Ascending aorta (tissue), 2 donors: ENCODE measurements around the gene PRR19. TPM values are rescaled to one million over a fixed set of nuclear protein-coding genes. Genes with fewer than 3 reads are reported as not detected.
"Not testable (repeated sequence)": the region's sequence is repeated elsewhere in the genome, so short reads cannot be mapped to it uniquely, and the experiment has no call there.

Source experiments
- DNase-seq, 2 donors: peaks; one replicate each; pipeline ENCODE4 v3.0.0-alpha.2; 2019; ENCODE audit warnings: low spot score in 2 of 2
- H3K27ac ChIP-seq, 2 donors: fragments of 200-600 bp; sonication (generic); one replicate each; pipeline ENCODE4 v1.5.1; 2016 to 2017; ENCODE audit warnings: mild to moderate bottlenecking in 1 of 2
- H3K27me3 ChIP-seq: fragments of 200-600 bp; sonication (generic); one replicate; pipeline ENCODE4 v1.5.1; 2017
- H3K36me3 ChIP-seq, 2 donors: fragments of 200-600 bp; sonication (generic); one replicate each; pipeline ENCODE4 v1.5.1; 2016
- H3K4me1 ChIP-seq, 2 donors: fragments of 200-600 bp; sonication (generic); one replicate each; pipeline ENCODE4 v1.5.1; 2016 to 2017; ENCODE audit warnings: mild to moderate bottlenecking in 1 of 2
- H3K4me3 ChIP-seq, 2 donors: fragments of 200-600 bp; sonication (generic); one replicate each; pipeline ENCODE4 v1.5.1; 2016 to 2017; ENCODE audit warnings: mild to moderate bottlenecking in 1 of 2
- H3K9me3 ChIP-seq, 2 donors: fragments of 200-600 bp; sonication (generic); one replicate each; pipeline ENCODE4 v1.5.1; 2016
- intact Hi-C: fragments of 100-400 bp; cut with DNase I; formaldehyde crosslinking; loops from one replicate; pipeline ENCODE4 v1.15.1; 2023
- total RNA-seq: library from RNA; depleted of rRNA; stranded (reverse); fragments of >200 nt; gene quantifications from one replicate; pipeline ENCODE4 v1.1.0, GENCODE V29; 2016
- TF ChIP-seq, protein P1 (sequence below), 3 experiments: fragments of 200-600 bp in 2 of 3; fragments of 450-650 bp in 1 of 3; sonication (generic) in 2 of 3; IDR thresholded peaks; one replicate each; pipeline ENCODE4 v1.5.1; 2016 to 2019; ENCODE audit warnings: antibody characterized with exemption in 3 of 3, mild to moderate bottlenecking in 1 of 3, moderate library complexity in 1 of 3

PRR19 gene
- total RNA-seq, 1 donor from 2014 or later, result not detected

DNA sequence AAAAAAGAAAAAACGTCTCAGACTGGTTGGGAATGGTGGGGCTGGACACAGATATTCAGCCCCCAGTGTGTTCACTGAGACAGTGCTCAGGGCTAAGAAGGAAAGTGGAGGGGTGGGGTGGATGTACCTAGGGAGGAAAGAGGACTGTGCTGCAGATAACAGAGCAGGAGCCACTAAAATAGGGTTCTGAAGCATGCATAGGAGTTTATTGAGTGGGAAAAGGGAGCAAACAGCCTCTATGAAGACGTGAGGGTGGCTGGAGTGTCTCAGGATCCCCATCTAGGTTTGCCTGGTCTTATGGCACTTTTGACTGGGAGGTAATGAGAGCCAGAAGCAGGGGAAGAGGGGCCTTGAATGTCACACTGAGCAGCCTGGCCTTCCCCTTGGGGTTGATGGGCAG is 26.9 kb downstream of the PRR19 start:
- Histone ChIP-seq H3K4me1 (peaks cover 3 to 29% of the 10 kb centered on the region in 2 donors), H3K4me3 (no peak overlapping the region), H3K36me3 (peaks cover 0 to 2% of the 10 kb centered on the region in 2 donors), H3K27ac (no peak overlapping the region), H3K9me3 (no peaks in the 10 kb centered on the region), H3K27me3 (peaks cover 8% of the 10 kb centered on the region)
- no peak for DNase-seq
- intact Hi-C loops, result loop anchor here (5.0 kb wide), 1 partner anchor 372 kb away; the partner anchor contains the start of gene RABAC1
- TF ChIP-seq, protein P1, sequence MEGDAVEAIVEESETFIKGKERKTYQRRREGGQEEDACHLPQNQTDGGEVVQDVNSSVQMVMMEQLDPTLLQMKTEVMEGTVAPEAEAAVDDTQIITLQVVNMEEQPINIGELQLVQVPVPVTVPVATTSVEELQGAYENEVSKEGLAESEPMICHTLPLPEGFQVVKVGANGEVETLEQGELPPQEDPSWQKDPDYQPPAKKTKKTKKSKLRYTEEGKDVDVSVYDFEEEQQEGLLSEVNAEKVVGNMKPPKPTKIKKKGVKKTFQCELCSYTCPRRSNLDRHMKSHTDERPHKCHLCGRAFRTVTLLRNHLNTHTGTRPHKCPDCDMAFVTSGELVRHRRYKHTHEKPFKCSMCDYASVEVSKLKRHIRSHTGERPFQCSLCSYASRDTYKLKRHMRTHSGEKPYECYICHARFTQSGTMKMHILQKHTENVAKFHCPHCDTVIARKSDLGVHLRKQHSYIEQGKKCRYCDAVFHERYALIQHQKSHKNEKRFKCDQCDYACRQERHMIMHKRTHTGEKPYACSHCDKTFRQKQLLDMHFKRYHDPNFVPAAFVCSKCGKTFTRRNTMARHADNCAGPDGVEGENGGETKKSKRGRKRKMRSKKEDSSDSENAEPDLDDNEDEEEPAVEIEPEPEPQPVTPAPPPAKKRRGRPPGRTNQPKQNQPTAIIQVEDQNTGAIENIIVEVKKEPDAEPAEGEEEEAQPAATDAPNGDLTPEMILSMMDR (IDR thresholded peaks at IDR 0.05), result no peak

DNA sequence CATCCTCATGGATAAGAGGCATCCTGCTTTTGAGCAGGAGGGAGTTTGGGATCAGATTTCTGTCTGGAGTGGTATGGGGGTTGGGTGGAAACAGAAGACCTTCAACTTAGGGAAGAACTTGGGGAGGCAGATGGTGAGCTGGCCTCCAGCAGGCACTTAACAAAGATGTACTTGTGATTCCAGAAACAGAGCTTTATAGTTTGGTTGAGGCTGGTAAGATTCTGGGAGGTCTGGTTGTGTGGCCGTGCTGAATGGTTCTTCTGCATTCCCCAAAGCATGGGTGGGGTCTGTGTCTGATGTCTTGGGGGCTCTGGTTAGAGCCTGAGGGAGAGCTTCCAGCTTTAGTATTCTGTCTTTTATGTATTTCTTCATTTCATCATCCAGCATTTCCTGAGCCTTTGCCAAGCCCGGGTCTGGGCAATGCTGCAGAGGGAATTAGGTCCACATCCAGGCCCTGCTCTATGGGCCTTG is 28.3 kb downstream of the PRR19 start:
- H3K36me3 ChIP-seq, result peaks cover 4 to 14% of the 10 kb centered on the region in 2 donors
- H3K4me3 ChIP-seq, result no peak overlapping the region
- no peak for DNase-seq
- no peaks in the 10 kb centered on the region for H3K9me3 ChIP-seq
- H3K4me1 ChIP-seq, result peaks cover 0 to 17% of the 10 kb centered on the region in 2 donors
- no peak overlapping the region for H3K27ac ChIP-seq
- H3K27me3 ChIP-seq, result no peaks in the 10 kb centered on the region
- intact Hi-C loops, result no loop called here
- TF ChIP-seq, protein P1 (IDR thresholded peaks at IDR 0.05), result no peak

DNA sequence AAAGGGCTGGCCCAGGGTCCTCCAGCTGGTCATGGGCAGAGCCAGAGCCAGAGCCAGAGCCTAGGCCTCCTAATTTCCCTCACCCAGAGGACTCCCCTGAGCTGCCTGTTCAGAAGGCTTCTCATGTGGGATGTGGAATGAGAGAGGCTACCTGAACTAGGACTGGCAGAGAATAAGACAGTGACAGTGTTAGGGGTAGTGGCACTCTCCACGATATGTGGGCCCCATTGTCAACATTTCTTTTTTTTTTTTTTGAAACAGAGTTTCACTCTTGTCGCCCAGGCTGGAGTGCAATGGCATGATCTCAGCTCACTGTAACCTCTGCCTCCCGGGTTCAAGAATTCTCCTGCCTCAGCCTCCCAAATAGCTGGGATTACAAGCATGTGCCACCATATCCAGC is 29.4 kb downstream of the PRR19 start:
- Histone ChIP-seq H3K36me3 (peaks cover 10 to 21% of the 10 kb centered on the region in 2 donors), H3K4me1 (peaks cover 0 to 14% of the 10 kb centered on the region in 2 donors)
- DNase-seq, H3K27me3 ChIP-seq, intact Hi-C loops, H3K27ac ChIP-seq, H3K4me3 ChIP-seq, H3K9me3 ChIP-seq: not testable (repeated sequence)

DNA sequence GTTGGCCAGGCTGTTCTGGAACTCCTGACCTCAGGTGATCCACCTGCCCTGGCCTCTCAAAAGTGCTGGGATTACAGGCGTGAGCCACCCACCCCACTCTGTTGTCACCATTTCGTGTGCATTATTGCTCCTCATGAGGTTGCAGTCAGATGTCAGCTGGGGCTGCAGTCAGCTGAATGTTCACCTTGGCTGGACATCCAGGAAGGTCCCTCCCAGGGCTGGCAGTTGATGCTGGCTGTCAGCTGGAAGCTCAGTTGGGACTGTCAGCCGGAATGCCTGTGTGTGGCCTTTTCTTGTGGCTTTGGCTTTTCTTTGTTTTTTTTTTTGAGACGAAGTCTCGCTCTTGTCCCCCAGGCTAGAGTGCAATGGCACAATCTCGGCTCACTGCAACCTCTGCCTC is 30.1 kb downstream of the PRR19 start:
- intact Hi-C loops, result no loop called here
- peaks cover 17 to 28% of the 10 kb centered on the region in 2 donors for H3K36me3 ChIP-seq
- TF ChIP-seq, protein P1 (IDR thresholded peaks at IDR 0.05), result no peak
- no peak for DNase-seq
- H3K4me3 ChIP-seq, result no peak overlapping the region
- H3K4me1 ChIP-seq, result peaks cover 0 to 8% of the 10 kb centered on the region in 2 donors
- H3K9me3 ChIP-seq, result no peaks in the 10 kb centered on the region
- no peaks in the 10 kb centered on the region for H3K27me3 ChIP-seq
- H3K27ac ChIP-seq, result no peak overlapping the region

DNA sequence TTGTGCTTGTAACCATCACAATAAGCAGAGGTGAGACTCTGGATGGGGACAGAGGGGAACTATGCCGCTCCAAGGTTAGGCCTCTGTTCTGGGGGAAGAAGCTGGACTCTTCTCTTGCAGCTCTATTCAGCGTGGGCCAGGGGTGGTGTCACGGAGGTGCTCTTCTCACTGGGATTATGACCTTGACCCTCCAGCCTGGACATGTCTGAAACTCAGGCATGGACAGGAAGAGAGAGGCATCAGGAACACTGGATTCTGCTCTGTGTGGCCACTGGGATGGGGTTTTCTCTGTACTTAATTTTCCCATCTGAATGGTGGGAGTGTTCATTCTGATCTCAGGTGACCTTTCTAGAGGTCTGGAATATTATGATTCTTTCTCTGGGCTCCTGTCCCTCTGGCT is 31.1 kb downstream of the PRR19 start:
- Histone ChIP-seq H3K36me3 (peaks cover 18 to 35% of the 10 kb centered on the region in 2 donors), H3K4me1 (peaks cover 0 to 2% of the 10 kb centered on the region in 2 donors), H3K4me3 (no peak overlapping the region), H3K9me3 (no peaks in the 10 kb centered on the region), H3K27ac (no peak overlapping the region), H3K27me3 (no peaks in the 10 kb centered on the region)
- no peak for DNase-seq
- TF ChIP-seq, protein P1 (IDR thresholded peaks at IDR 0.05), result no peak
- intact Hi-C loops, result no loop called here

DNA sequence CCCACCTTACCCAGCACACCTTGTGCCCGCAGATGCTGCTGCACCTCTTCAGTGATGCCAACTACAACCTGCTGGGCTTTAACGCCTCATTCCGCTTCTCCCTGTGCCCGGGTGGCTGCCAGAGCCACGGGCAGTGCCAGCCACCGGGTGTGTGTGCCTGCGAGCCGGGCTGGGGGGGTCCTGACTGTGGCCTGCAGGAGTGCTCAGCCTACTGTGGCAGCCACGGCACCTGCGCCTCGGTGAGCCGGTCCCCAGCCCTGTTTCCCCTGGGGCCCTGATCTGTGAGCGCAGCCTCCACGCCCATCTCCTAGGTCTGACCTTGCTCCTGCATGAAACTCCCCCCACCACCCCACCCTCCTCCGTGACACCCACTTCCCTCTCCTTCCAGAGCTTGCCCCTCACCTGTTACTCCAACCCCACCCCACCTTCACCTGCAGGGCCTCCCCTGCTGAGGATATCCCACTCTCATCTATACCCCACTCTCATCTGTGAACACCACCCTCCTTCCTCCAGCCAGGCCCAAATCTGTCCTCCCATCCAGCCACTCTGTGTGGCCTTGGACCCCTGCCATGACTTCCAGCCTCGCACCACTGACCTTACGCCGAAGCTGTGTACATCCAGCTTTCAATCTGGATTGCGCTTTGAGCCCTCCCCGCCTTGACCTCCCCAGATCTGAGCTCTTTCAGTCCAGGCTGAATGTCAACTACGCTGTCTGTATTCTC is 32.2 kb downstream of the PRR19 start:
- TF ChIP-seq, protein P1 (IDR thresholded peaks at IDR 0.05), result no peak
- H3K9me3 ChIP-seq, result no peaks in the 10 kb centered on the region
- intact Hi-C loops, result no loop called here
- no peak overlapping the region for H3K27ac ChIP-seq
- H3K4me3 ChIP-seq, result no peak overlapping the region
- H3K27me3 ChIP-seq, result no peaks in the 10 kb centered on the region
- H3K4me1 ChIP-seq, result no peaks in the 10 kb centered on the region
- peaks cover 18 to 40% of the 10 kb centered on the region in 2 donors for H3K36me3 ChIP-seq
- DNase-seq, result no peak
